IPS-15b (cell line): ENCODE results near the gene ARHGAP27.

Experiments used
- H3K27me3 ChIP-seq: one replicate; pipeline ENCODE4 v1.6.1; 2013; ENCODE audit warnings: low read length; ENCODE audit not compliant: control insufficient read depth, insufficient read depth
- H3K36me3 ChIP-seq: one replicate; pipeline ENCODE4 v1.6.1; 2013; ENCODE audit warnings: low read length; ENCODE audit not compliant: control insufficient read depth, insufficient read depth
- H3K4me1 ChIP-seq: one replicate; pipeline ENCODE4 v1.6.1; 2013; ENCODE audit warnings: mild to moderate bottlenecking, low read length; ENCODE audit not compliant: control insufficient read depth, insufficient read depth
- H3K4me3 ChIP-seq: one replicate; pipeline ENCODE4 v1.5.1; 2013; ENCODE audit warnings: low read depth, low read length
- H3K9ac ChIP-seq: one replicate; pipeline ENCODE4 v1.6.1; 2013; ENCODE audit warnings: low read depth, mild to moderate bottlenecking, low read length
- H3K9me3 ChIP-seq: one replicate; pipeline ENCODE4 v1.6.1; 2013; ENCODE audit warnings: mild to moderate bottlenecking, low read length; ENCODE audit not compliant: control insufficient read depth, insufficient read depth

Gene ARHGAP27

DNA sequence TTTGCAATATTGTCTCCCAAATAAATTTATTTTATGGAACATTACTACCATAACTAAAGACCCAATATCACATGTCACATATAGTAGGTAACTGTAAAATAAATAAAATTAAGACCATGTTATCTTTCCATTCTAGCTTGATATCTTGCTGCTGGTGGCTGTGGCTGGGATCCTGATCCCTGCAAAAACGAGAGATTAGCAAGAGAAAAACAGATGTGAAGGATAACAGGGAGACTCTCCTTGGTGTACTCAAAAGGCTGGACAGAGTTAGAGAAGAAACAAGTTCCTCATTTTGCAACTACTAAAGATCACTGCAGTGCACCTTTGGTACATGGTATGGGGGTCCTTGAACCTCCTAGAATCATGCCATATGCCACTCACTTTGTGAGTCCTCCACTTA is 49.7 kb downstream of the ARHGAP27 start:
- Histone ChIP-seq H3K4me1 (peaks cover 2% of the 10 kb centered on the region), H3K9ac (no peak overlapping the region), H3K27me3 (no peaks in the 10 kb centered on the region), H3K9me3 (no peaks in the 10 kb centered on the region), H3K4me3 (no peak overlapping the region), H3K36me3 (no peaks in the 10 kb centered on the region)

DNA sequence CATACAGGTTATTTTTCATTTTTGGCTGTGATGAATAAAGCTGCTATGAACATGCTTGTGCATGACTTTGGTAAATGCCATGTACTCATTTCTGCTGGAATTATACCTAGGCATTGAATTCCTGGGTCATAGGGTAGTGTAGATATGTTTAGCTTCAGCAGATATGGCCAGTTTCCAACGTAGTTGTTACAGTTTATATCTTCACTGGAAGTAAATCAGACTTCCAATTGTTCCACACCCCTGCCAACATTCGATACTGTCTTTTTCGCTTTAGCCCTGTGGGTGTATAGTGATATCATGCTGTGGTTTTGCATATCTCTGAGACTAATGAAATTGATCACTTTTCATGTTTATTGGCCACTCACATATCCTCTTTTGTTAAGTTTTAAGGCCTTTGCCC is 50.4 kb downstream of the ARHGAP27 start:
- Histone ChIP-seq H3K4me1 (peaks cover 2% of the 10 kb centered on the region), H3K36me3 (no peaks in the 10 kb centered on the region), H3K9me3 (no peaks in the 10 kb centered on the region), H3K9ac (no peak overlapping the region), H3K4me3 (no peak overlapping the region), H3K27me3 (no peaks in the 10 kb centered on the region)

DNA sequence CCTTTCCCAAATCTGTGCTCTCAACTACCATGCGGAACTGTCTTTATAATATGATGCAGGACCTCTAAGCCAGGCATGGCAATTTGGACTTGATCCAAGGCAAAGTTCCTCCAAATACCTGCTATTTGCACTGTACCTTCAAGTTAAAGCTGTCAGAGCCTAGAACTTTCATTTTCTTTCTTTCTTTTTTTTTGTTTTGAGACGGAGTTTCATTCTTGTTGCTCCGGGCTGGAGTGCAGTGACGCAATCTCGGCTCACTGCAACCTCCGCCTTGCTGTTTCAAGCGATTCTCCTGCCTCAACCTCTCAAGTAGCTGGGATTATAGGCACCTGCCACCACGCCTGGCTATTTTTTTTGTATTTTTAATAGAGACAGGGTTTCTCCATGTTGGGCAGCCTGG is 51.7 kb downstream of the ARHGAP27 start:
- H3K9ac ChIP-seq: no peak overlapping the region
- H3K4me3 ChIP-seq: no peak overlapping the region
- H3K9me3 ChIP-seq: no peaks in the 10 kb centered on the region
- H3K4me1 ChIP-seq: peaks cover 2% of the 10 kb centered on the region
- no peaks in the 10 kb centered on the region for H3K36me3 ChIP-seq
- no peaks in the 10 kb centered on the region for H3K27me3 ChIP-seq

DNA sequence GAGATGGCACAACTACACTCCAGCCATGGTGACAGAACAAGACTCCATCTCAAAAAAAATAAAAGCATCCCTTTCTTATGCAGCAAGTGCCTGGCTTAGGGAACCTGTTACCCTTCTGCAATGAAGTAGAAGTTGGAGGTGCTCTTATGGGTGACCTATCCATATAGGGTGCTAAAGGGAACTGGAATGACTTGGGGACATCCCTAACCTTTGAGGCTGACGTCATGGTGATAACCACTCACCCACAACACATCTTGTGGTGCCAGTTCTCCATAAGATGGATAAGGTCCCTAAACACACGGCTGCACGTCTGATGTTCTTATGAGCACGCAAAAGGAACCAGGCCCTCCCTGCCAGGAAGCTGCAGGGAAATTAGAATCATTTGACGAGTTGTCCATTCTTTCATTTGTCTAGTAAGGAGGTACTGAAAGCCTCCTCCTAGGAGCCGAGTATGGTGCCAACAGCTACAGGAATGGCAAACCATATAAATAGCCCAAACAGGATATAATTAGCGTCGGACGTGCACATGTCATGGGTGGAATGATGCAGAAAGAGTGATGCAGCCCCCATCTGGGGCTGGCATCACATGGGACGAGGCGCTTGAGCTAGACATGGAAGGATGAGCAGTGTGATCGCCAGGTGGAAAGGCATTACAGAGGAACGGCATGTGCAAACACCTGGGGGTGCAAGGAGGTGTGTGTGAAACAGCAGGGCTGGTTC is 52.5 kb downstream of the ARHGAP27 start:
- no peaks in the 10 kb centered on the region for H3K9me3 ChIP-seq
- H3K27me3 ChIP-seq: no peaks in the 10 kb centered on the region
- H3K4me1 ChIP-seq: peaks cover under 1% of the 10 kb centered on the region
- H3K4me3 ChIP-seq: no peak overlapping the region
- H3K36me3 ChIP-seq: no peaks in the 10 kb centered on the region
- H3K9ac ChIP-seq: no peak overlapping the region

DNA sequence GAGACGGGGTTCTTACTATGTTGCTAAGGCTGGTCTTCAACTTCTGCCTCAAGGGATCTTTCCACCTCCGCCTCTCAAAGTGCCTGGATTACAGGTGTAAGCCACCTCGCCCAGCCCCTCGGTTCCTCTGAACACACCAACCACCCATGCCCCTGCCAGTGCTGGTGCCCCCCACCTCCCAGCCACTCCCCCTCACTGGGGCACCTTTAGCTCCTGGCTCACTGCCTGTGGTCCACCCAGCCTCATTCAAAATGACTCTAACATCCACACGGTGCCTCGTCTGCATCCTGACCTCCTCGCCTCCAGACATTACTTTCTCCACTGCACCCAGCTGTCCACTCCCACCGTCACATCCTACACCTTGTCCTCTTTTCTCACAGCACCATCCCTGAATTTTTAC is 55.3 kb downstream of the ARHGAP27 start:
- no peaks in the 10 kb centered on the region for H3K9me3 ChIP-seq
- no peaks in the 10 kb centered on the region for H3K27me3 ChIP-seq
- H3K4me3 ChIP-seq: no peak overlapping the region
- H3K36me3 ChIP-seq: no peaks in the 10 kb centered on the region
- peaks cover 2% of the 10 kb centered on the region for H3K4me1 ChIP-seq
- H3K9ac ChIP-seq: no peak overlapping the region

DNA sequence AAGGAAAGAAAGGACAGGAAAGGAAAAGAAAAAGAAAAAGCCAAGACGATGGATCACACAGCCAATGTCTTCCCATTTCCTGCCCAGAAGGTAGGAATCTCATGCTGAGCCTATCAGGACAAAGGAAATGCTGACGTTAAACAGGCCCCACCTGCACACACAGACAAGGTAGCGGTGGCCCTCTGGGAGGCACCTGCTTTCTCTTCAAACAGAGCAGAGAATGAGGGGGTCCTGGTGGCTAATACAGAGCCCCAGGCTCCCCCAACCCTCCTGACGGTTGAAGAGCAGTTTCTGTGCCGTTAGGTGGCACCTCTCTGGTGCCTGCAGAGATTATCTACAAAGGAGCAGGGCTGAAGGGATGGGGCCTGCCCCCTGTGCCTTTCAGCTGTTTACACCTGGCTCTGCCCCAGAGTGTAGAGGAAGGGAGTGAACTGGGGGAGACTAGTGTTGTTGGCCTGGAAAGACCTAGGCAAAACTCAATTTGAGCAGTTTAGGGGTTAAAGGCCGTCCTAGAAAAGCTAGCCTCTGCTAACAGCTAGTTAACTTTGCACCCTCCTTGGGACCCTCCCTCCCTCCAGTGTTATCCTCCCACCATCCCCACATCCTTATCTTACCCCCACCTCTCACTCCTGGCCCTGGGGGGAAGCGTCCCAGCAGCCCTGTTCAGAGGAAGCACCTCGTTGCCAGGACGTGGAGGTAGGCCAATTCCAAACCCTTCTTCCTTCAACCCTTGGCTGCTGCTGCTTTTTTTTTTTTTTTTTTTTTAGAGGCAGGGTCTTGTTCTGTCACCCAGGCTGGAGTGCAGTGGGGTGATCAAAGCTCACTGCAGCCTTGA is 56.3 kb downstream of the ARHGAP27 start:
- no peaks in the 10 kb centered on the region for H3K27me3 ChIP-seq
- no peak overlapping the region for H3K4me3 ChIP-seq
- no peaks in the 10 kb centered on the region for H3K9me3 ChIP-seq
- no peaks in the 10 kb centered on the region for H3K36me3 ChIP-seq
- H3K4me1 ChIP-seq: peaks cover 5% of the 10 kb centered on the region
- H3K9ac ChIP-seq: no peak overlapping the region

DNA sequence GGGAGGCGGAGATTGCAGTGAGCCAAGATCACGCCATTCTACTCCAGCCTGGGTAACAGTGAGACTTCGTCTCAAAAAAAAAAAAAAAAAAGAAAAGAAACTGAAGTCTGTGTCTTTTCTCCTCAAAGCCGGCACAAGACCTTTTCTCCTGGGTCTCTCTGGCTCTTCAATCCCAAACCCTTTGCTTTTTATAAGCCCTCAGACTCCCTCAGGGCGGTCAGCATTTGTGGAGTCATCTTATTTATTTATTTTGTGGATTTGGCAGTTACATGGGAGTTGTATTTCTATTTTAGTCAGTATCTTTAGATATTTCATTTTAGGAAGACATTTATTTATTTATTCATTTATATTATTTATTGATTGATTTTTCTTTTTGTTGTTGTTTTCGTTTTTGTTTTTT is 58.2 kb downstream of the ARHGAP27 start:
- no peak overlapping the region for H3K9ac ChIP-seq
- H3K9me3 ChIP-seq: no peaks in the 10 kb centered on the region
- H3K4me1 ChIP-seq: peaks cover 7% of the 10 kb centered on the region
- no peak overlapping the region for H3K4me3 ChIP-seq
- no peaks in the 10 kb centered on the region for H3K36me3 ChIP-seq
- H3K27me3 ChIP-seq: no peaks in the 10 kb centered on the region

DNA sequence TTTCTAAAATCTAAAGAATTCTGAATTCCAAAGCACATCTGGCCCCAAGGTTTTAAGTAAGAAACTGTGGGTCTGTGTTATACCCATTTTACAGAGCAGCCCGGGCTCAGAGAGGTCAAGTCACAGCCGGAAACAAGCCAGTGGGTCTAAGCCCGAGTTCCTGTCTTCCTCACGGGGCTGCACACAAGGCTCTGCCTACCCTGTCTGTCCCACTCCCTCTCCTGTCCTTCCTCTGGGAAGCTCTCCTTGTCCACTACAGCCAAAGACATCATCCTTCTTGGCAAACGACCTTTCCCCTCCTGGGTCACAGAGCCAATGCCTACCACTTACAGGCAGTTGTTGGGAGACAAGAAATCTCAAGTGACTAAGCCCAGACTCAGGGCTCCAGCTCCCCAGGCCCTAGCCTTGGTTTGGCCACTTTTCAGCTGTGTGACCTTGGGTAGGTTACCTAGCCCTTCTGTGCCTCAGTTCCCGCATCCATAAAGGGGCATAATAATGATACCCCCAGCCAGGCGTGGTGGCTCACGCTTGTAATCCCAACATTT is 60.3 kb downstream of the ARHGAP27 start:
- no peaks in the 10 kb centered on the region for H3K9me3 ChIP-seq
- no peak overlapping the region for H3K4me3 ChIP-seq
- H3K27me3 ChIP-seq: no peaks in the 10 kb centered on the region
- peaks cover 7% of the 10 kb centered on the region for H3K4me1 ChIP-seq
- H3K9ac ChIP-seq: no peak overlapping the region
- H3K36me3 ChIP-seq: no peaks in the 10 kb centered on the region

DNA sequence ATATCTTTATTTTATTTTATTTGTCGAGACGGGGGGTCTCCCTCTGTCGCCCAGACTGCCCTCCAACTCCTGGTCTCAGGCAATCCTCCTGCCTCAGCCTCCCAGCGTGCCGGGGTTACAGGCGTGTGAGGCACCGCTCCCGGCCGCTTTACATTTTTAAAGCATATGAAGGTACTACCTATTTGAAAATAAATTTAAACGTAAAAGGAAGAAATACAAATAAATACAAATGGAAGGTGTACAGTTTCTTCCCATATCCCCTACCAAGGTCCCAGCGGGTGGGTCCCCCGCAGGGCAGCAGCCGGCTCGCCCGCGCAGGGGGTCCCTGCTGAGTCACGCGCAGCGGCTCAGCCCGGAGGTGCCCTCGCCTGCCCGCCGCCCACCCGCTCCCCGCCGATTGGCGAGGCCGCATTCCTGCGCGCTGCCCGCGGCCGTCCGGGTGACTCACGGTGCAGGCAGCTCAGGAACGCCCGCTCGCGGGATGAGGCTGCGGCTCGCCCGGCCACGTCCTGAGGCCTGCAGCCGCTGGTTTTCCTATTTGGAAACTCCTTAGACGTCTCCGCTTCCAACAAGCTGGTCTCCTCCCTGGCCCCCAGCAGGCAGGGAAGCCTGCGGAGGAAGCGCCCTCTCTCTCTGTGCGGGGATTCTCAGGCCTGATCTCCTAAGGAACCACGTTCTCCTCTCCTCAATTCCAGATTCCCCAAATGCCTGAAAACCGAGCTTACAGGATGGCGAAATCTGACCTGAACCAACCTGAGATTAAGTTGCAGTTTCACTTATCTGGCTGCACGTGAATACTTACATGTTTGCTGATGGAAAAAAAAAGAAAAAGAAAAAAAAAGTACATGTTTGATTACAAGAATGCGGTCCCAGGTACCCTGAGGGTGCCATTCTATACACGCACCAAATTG is 61.0 kb downstream of the ARHGAP27 start:
- Histone ChIP-seq H3K4me3 (no peak overlapping the region), H3K4me1 (peaks cover 7% of the 10 kb centered on the region), H3K27me3 (no peaks in the 10 kb centered on the region), H3K9ac (no peak overlapping the region), H3K36me3 (no peaks in the 10 kb centered on the region), H3K9me3 (no peaks in the 10 kb centered on the region)

DNA sequence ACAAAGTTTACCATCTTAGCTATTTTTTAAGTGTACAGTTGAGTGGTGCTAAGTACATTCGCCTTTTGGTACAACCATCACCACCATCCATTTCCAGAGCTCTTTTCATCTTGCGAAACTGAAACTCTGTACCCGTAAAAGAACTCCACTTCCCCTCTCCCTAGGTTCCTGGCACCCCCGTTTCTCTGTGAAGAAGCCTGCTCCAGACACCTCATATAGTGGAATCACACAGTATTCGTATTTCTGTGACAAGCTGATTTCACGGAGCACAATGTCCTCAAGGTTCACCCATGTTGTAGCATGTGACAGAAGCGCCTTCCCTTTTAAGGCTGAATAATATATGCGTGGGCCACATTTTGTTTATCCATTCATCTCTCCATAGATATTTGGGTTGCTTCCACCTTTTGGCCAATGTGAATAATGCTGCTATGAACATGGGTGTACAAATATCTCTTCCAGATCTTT is 61.7 kb downstream of the ARHGAP27 start:
- Histone ChIP-seq H3K4me1 (peaks cover 7% of the 10 kb centered on the region), H3K9me3 (no peaks in the 10 kb centered on the region), H3K9ac (no peak overlapping the region), H3K36me3 (no peaks in the 10 kb centered on the region), H3K4me3 (no peak overlapping the region), H3K27me3 (no peaks in the 10 kb centered on the region)

DNA sequence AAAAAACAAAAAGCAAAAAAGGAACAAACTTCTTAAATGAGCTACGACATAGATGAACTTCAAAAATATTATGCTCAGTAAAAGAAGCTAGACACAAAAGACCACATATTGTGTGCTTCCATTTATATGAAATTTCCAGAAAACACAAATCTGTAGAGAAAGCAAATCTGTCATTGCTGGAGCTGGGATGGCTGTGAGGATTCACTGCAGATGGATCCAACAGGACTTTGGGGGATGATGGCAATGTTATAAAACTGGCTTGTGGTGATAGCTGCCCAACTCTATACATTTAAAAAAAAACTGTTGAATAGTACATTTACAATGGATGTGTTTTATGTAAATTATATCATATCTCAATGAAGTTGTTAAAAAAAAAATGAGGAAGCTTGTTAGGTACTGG is 63.2 kb downstream of the ARHGAP27 start:
- Histone ChIP-seq H3K36me3 (no peaks in the 10 kb centered on the region), H3K9me3 (no peaks in the 10 kb centered on the region), H3K27me3 (no peaks in the 10 kb centered on the region), H3K9ac (no peak overlapping the region), H3K4me1 (peaks cover 11% of the 10 kb centered on the region), H3K4me3 (no peak overlapping the region)
